CD4-positive, alpha-beta T cell treated with Interleukin-15 for 1 hour (primary cell): ENCODE measurements around the gene ZNF197.
"Not testable (repeated sequence)": the region's sequence is repeated elsewhere in the genome, so short reads cannot be mapped to it uniquely, and the experiment has no call there.

Source experiments
- DNase-seq: peaks from one replicate; pipeline ENCODE4 v3.0.0-alpha.2; 2020

ZNF197 gene

DNA sequence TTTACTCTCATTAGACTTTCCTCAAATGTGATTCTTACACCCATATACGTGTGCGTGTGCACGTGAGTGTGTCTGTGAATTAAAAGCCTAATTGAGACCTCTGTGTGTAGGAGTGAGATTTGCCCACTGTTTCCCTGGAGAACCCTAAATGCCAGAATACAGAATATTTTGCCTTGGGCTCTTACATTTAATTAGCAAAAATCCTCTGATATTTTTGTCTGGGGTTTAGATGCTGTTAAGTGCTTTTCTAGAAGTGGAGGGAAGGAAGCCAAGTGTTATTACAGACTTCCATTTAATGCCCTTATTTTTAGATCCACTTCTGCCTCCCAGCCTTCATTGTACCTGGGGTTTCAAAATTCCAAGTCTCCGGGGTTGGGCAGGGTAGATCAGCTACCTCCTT, 41.5 kb downstream of the ZNF197 start:
- no peak for DNase-seq

DNA sequence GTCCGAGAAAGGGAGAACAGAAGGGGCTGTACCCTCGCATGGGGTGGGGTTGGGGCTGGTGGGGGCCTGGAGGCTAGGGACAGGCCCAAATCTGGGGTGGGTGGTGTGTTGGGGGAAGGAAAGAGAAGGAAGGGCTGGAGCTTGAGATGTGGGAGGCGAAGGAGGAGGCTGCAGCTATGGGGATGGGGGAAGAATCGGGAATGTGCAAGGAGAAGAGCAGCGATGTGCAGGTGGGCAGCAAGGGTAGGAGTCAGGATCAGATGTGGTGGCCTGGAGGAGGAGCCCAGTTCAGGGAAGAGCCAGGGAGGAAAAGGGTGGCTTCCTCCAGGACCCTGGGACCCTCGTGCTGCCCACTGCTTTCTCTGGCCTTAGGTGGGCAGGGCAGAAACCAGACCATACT, 44.9 kb downstream of the ZNF197 start:
- no peak for DNase-seq

DNA sequence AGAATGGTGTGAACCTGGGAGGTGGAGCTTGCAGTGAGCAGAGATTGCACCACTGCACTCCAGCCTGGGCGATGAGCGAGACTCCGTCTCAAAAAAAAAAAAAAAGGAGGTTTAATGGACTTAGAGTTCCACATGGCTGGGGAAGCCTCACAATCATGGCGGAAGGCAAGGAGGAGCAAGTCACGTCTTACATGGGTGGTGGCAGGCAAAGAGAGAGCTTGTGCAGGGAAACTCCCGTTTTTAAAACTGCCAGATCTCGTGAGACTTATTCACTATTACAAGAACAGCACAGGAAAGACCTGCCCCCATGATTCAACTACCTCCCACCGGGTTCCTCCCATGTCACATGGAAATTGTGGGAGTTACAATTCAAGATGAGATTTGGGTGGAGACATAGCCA, 48.6 kb downstream of the ZNF197 start:
- DNase-seq = not testable (repeated sequence)

DNA sequence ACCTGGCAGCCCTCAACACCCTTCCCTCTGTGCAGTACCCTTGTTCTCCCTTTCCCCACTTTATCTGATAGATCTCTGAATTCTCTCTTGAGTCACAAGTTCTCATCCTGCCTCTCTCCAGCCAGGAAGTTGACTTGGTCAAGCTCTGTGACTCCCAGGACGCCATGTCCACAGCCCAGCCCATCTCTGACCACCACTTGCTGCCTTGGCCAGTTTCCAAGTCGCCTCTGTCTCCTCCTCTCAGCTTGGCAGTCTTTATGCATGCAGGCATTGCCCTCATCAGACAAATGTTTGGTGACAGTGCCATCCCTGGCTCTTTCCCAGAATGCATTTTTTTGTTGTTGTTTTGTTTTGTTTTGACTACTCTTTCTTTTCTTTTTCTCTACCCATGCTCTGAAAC, 49.4 kb downstream of the ZNF197 start:
- DNase-seq = no peak

DNA sequence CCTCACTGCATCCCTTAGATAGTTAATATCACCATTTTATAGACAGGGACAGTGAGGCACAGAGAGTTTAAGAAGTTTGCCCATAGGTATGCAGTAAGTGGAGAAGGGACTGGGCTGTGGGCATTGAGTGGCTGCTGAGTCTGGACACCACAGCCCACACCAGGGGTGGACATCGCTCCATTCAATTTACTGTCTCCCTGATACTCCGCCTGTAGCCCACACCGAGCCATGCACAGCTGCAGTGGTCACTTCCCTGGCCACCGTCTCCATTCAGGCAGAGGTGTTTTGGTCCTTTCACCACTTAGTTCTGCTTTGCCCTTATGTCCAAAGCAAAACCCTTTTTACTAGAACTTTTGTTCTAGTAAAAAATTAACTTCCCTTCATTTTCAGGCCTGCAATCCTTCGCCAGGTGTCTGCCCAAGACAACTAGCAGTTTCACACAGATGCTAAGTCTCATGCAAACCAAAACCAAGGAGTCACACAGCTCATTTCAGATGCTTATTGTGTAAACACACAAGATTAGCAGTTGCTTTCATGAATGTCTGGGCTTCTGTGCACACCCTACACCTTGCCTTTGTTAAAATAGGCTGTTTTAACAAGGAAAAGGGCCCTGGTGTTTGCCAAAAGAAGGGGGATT, 53.8 kb downstream of the ZNF197 start:
- DNase-seq = no peak

DNA sequence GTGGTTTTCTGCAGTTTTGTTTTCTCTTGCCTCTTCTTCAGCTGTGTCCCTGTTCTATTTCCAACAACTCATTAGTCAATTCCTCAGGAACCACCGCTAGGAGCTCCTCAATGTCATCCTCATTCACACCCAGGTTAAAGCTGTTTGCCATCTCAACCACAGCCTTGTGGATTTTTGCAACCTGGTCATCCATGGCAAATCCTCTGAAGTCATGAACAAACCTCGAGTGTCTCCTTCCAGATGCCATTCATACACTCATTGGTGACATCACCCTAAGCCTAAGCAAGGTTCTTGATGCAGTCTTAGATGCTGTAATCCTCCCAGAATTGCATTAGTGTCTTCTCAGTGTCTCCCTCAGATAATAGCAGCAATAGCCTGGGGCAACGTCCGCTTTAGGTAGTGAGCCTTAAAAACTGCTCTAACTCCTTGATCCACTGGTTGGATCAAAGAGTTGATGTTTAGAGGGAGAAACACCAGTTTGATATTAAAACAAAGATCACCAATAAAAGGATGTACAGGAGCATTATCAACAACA, 56.2 kb downstream of the ZNF197 start:
- DNase-seq = no peak

DNA sequence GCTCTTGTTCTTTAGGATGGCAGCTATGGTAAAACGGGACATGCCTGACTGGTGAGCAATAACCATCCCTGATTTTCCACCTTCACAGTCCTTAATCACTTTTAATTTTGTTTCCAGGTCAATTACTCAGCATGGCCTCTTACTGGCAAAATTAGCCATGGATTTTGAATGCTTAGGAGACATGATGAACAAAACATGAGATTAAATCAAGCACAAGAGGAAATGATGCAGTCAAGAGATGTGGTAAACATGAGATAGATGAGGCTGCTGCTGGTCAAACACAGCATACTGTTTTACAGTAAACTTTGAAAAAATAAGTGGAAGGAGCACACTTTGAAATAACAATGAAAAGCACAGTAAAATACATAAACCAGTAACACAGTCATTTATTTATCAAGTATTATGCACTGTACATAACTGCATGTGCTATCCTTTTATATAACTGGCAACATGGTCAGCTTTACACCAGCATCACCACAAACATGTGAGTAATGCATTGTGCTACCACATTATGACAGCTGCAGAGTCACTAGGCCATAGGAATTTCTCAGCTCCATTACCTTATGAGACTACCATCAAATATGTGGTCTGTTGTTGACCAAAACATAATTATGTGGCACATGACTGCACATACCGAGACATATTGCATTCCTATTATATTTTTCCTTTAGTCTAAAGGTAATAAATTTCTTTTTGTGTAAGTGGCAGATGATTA, 57.5 kb downstream of the ZNF197 start:
- DNase-seq = no peak

DNA sequence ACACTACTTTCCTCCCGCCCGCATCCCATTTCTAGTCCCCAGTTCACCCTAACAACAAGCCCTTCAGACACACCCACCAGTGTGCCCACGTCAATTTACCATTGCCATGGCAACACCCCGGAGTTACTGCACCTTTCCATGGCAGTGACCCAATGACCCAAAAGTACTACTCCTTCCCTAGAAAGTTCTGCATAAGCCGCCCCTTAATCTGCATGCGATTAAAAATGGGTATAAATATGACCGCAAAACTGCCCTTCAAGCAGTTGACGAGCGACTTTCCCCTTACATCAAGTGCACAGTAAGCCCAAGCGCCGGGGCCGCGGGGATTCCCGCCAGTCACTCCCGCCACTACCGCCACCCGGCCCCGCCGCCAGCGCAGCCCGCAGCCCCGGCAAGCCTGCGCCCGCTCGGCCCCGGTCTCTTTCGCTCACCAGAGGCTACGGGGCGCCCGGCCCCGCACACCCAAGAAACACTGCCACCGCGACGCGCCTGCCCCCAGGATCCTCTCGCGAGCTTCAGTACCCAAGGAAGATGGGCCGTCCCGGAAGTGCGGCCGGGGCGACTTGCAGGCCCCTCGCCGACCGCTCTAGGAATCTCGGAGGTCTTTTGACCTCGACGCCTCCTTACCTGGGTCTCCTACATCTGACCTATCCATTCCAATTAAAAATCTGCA, 60.4 kb downstream of the ZNF197 start:
- DNase-seq = peak; percentile 70

DNA sequence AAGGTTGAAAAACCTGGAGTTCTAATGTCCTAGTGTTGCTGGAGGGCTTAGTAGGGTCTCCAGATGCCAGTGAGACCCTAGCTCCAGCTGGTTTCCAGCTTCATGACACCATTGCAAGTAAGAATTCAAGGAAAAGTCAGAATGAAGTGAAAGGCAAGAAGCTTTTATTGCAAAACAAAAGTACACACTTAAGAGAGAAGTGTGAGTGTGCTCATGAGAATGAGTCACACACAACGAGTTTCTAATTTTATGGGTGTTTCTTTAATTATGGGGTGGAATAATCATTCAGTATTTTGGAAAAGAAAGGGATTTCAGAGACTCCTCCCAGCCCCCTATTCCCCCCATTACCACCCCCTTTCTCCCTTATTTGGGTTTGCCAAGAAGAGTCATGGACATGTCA, 63.1 kb downstream of the ZNF197 start:
- DNase-seq = no peak
